Fibroblast of mammary gland (primary cell): ENCODE results near the gene ZBTB26.

Experiments used
- DNase-seq: peaks from one replicate; pipeline ENCODE4 v3.0.0-alpha.2; 2010; ENCODE audit warnings: low read depth
- H3K4me3 ChIP-seq: 2 replicates; pipeline ENCODE4 v1.5.1; 2011; ENCODE audit warnings: low read depth, mild to moderate bottlenecking, low read length, moderate library complexity; ENCODE audit not compliant: control insufficient read depth
- TF ChIP-seq, protein P1 (sequence below): conservative IDR thresholded peaks from 2 replicates; pipeline ENCODE4 v1.5.1; 2011; ENCODE audit warnings: low read depth, low read length, inconsistent platforms; ENCODE audit not compliant: control insufficient read depth, insufficient read depth

ZBTB26 gene, protein sequence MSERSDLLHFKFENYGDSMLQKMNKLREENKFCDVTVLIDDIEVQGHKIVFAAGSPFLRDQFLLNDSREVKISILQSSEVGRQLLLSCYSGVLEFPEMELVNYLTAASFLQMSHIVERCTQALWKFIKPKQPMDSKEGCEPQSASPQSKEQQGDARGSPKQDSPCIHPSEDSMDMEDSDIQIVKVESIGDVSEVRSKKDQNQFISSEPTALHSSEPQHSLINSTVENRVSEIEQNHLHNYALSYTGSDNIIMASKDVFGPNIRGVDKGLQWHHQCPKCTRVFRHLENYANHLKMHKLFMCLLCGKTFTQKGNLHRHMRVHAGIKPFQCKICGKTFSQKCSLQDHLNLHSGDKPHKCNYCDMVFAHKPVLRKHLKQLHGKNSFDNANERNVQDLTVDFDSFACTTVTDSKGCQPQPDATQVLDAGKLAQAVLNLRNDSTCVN

DNA sequence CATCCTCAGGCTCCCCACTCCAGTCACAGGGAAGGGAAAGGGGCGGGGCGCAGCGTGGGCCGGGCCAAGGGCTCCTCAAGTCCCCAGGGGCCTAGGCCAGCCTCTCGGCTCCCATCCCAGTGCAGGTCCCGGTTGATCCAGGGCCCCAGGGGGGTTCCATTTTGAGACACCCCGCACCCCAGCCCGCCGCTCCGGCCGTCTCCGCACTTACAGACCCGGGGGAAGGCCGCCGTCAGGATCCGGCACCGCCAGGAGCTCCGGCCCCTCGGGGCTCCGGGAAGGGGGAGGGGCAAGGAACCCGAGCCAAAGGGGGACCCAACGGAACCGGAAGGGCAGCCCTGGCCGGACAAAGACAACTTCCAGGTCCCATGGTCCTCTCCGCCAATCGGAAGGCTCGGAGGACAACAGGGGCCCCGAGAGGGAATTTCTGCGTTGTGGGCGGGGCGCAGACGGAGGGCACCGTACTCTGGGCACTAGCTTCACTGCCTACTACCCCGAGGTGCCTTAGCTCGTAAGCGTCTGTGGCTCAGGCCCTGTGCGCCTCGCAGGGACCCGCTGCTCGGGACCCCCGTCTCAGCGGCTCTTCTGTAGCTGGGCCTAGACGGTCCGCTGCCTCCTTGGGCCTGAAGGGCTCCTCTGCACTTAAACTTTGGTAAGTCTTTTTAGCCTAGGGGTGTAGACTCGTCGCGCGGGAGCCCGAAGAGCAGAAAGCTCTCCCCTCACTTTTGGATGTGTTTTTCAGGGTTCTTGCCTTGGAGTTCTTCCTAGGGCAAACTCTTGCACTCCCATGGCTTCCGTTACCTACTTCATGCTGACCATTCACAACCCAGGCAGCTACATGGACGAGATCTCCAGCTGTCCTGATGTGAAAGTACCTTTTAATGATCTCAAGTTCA, at the start of gene ZBTB26:
TSS of gene ZBTB26 (minus strand) at position 287 of the 896 bp plus-strand sequence. CDS start 11,578 bp downstream, outside the sequence.
- H3K4me3 ChIP-seq = peak within 1 kb of the TSS; percentile 96
- peak; percentile 88 for DNase-seq
- TF ChIP-seq, protein P1, sequence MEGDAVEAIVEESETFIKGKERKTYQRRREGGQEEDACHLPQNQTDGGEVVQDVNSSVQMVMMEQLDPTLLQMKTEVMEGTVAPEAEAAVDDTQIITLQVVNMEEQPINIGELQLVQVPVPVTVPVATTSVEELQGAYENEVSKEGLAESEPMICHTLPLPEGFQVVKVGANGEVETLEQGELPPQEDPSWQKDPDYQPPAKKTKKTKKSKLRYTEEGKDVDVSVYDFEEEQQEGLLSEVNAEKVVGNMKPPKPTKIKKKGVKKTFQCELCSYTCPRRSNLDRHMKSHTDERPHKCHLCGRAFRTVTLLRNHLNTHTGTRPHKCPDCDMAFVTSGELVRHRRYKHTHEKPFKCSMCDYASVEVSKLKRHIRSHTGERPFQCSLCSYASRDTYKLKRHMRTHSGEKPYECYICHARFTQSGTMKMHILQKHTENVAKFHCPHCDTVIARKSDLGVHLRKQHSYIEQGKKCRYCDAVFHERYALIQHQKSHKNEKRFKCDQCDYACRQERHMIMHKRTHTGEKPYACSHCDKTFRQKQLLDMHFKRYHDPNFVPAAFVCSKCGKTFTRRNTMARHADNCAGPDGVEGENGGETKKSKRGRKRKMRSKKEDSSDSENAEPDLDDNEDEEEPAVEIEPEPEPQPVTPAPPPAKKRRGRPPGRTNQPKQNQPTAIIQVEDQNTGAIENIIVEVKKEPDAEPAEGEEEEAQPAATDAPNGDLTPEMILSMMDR = no peak

- TF ChIP-seq, protein P1 = no peak
- H3K4me3 ChIP-seq = no peak overlapping the region
- peak; percentile 22 for DNase-seq
Measured at GRCh38 chr9:122978601-122979000, 47.3 kb upstream of the ZBTB26 start.

GRCh38 chr9:122975196-122975595, 43.9 kb upstream of the ZBTB26 start:
- TF ChIP-seq, protein P1 = no peak
- H3K4me3 ChIP-seq = no peak overlapping the region
- no peak for DNase-seq

DNA sequence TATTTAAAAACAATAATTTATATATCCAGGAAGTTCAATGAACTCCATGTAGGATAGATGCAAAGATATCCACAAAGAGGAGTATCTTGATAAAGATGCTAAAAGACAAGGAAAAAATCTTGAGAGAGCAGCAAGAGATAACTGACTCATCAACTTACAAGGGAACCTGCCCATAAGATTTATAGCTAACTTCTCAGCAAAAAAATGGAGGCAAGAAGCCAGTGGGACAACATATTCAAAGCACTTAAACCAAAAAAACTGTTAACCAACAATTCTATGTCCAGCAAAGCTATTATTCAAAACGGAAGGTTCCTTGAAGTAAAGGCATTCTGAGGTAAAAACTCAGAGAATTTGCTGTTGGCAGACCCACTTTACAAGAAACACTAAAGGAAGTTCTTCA, 29.8 kb upstream of the ZBTB26 start:
- TF ChIP-seq, protein P1 = no peak
- no peak overlapping the region for H3K4me3 ChIP-seq
- peak; percentile 18 for DNase-seq

DNA sequence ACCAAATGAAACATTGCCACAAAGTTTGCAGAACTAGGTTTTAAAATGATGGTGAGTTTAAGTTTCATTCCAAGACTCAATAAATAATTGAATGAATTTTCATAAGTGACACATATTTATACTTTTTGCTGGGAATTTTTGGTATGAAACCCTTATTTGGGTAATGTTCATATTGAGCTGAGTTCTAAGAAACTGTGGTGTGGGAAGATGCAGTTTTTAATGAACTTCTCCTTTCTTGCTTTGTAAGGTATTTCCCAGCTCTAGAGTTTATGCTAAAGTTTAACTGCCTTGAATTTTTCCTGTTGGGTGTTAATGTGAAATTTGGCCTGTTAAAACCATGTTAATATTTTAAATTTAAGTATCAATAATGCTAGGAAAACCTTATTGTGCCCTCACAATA, 24.6 kb upstream of the ZBTB26 start:
- TF ChIP-seq, protein P1 = no peak
- DNase-seq = no peak
- H3K4me3 ChIP-seq = no peak overlapping the region

DNA sequence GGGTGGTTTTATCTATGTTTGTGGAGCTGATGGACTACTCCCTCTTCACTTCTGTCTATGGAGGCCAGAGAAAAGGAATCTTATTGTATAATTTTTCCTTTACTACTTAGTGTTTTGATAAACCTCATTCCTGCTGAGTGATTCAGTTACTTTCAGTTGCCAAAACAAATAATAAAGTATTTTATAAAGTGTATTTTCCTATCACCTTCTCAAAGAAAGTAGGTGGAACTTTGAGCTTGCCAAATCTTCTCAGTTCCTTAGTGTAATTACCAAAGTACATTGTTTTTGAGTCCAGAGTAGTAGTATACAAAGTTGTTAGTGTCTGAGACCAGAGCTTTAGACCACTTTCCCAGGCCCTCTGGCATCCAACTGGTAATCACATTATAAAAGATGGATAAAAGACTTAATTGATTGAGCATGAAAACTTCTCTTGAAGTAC, 23.0 kb upstream of the ZBTB26 start:
- no peak overlapping the region for H3K4me3 ChIP-seq
- TF ChIP-seq, protein P1 = no peak
- DNase-seq = peak; percentile 20
